T-helper 17 cell (primary cell): ENCODE data around the gene DOCK9. TPM values are rescaled to one million over a fixed set of nuclear protein-coding genes. Genes with fewer than 3 reads are reported as not detected.

Experiments
- ATAC-seq: fragments of 150-1000 bp; cut with Tn5 transposase; 2 replicates; pipeline ENCODE4 v1.10.0; 2021; ENCODE audit warnings: mild to moderate bottlenecking, moderate library complexity
- DNase-seq, 3 donors: peaks; one replicate each; pipeline versions ENCODE4 v3.0.0 to v3.0.0-alpha.2; 2020 to 2021
- H3K9me3 ChIP-seq: one replicate; pipeline ENCODE4 v1.7.0; 2013; ENCODE audit warnings: low read length, mild to moderate bottlenecking; ENCODE audit not compliant: control insufficient read depth, poor library complexity, severe bottlenecking
- H3K27ac Mint-ChIP-seq: one replicate; pipeline ENCODE4 v1.8.0; 2022; ENCODE audit warnings: mild to moderate bottlenecking, moderate library complexity, mixed read lengths
- H3K27me3 Mint-ChIP-seq: one replicate; pipeline ENCODE4 v1.8.0; 2022; ENCODE audit warnings: mixed read lengths
- H3K36me3 Mint-ChIP-seq: one replicate; pipeline ENCODE4 v1.8.0; 2022; ENCODE audit warnings: low read depth, mixed read lengths
- H3K4me1 Mint-ChIP-seq: one replicate; pipeline ENCODE4 v1.8.0; 2022; ENCODE audit warnings: mild to moderate bottlenecking, mixed read lengths
- H3K4me3 Mint-ChIP-seq: one replicate; pipeline ENCODE4 v1.8.0; 2022; ENCODE audit warnings: mild to moderate bottlenecking, moderate library complexity, mixed read lengths
- total RNA-seq, 4 donors: library from RNA in 2 of 4; stranded (reverse) in 2 of 4; gene quantifications; one replicate each; pipeline ENCODE4 v1.2.3 and lab custom pipeline; 2022 to 2026

Gene DOCK9
- total RNA-seq, 2 donors from 2014 or later: 95.2 to 119 TPM

DNA sequence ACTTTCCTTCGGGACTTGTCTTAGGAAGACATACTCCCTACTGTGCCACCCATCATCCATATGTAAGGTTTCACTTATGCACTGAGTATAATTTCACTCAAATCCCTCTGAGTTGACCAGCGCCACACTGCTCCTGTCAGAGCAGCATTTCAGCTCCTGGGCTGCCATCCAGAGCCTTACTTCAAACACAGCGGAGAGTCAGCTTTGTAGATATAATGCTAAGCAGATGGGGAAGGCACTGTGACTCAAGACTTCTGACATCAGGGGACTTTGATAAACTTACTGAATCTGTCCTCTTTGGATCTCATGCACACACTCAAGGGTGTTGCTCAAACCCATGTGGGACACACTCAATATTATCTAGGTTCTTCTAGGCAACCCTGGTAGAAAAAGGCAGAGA lies 34.9 kb downstream of the DOCK9 start:
- H3K4me1 Mint-ChIP-seq: peaks cover 32% of the 10 kb centered on the region
- no peak overlapping the region for H3K4me3 Mint-ChIP-seq
- DNase-seq (no peak), ATAC-seq (no peak)
- no peak overlapping the region for H3K27ac Mint-ChIP-seq
- H3K27me3 Mint-ChIP-seq: no peaks in the 10 kb centered on the region
- no peaks in the 10 kb centered on the region for H3K9me3 ChIP-seq
- peaks cover 2% of the 10 kb centered on the region for H3K36me3 Mint-ChIP-seq

DNA sequence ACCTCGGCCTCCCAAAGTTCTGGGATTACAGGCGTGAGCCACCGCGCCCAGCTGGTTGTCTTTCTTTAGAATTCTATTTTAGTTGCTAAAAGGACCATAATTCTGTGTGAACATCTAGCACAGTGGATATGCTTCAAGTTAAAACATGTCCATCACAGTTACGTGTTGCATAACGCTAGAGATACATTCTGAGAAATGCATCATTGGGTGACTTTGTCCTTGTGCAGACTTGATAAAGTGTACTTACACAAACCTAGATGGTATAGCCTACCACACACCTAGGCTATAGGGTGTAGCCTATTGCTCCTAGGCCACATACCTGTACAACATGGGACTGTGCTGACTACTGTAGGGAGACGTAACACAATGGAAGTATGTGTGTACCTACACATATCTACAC lies 35.4 kb downstream of the DOCK9 start:
- Mint-ChIP-seq H3K4me1 (peaks cover 32% of the 10 kb centered on the region), H3K27ac (no peak overlapping the region), H3K4me3 (no peak overlapping the region), H3K36me3 (peaks cover 2% of the 10 kb centered on the region), H3K27me3 (no peaks in the 10 kb centered on the region)
- DNase-seq (no peak), ATAC-seq (no peak)
- H3K9me3 ChIP-seq: no peaks in the 10 kb centered on the region

DNA sequence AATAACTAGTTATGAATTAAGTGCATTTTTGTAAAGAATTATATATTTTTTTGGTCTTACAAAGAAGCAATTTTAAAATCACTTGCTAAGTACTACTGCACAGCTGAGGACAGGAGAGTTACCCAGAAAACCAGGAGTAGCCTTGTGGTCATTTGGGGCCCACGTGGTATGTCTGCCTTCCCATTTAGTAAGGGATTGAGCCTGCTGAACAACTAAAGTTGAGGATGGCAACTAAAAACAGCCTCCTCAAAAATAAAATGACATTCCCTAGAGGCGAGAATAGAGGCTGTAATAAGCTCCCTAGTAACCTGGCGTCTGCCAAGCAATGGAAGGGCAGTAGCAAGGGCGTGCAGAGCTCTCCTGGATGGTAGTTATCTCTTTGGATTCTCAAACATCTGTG lies 36.3 kb downstream of the DOCK9 start:
- H3K36me3 Mint-ChIP-seq: peaks cover 2% of the 10 kb centered on the region
- H3K27me3 Mint-ChIP-seq: no peaks in the 10 kb centered on the region
- peak overlapping the region; percentile 80 for H3K27ac Mint-ChIP-seq
- no peak overlapping the region for H3K4me3 Mint-ChIP-seq
- H3K4me1 Mint-ChIP-seq: peaks cover 27% of the 10 kb centered on the region
- no peak for DNase-seq
- no peak for ATAC-seq
- no peaks in the 10 kb centered on the region for H3K9me3 ChIP-seq

DNA sequence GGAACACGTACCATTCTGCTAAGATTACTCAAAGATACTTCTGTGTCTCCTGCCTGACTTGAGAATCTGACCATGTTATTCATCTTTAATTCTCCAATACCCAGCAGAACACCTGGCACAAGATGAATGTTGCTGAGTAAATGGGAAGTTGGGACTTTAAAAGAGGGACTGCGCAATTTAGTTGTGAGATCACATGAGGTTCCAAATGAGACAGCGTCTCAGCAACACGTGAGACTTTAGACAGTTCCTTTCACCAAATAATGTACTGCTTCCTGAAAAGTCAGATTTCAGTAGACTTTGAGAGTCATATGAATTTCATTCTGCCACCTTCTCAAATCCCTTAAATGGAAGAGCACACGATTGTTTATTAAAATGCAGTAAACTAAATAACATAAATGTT lies 36.7 kb downstream of the DOCK9 start:
- Mint-ChIP-seq H3K4me3 (no peak overlapping the region), H3K27me3 (no peaks in the 10 kb centered on the region), H3K4me1 (peaks cover 24% of the 10 kb centered on the region), H3K27ac (peak overlapping the region; percentile 80), H3K36me3 (peaks cover 2% of the 10 kb centered on the region)
- no peaks in the 10 kb centered on the region for H3K9me3 ChIP-seq
- DNase-seq (no peak), ATAC-seq (no peak)

DNA sequence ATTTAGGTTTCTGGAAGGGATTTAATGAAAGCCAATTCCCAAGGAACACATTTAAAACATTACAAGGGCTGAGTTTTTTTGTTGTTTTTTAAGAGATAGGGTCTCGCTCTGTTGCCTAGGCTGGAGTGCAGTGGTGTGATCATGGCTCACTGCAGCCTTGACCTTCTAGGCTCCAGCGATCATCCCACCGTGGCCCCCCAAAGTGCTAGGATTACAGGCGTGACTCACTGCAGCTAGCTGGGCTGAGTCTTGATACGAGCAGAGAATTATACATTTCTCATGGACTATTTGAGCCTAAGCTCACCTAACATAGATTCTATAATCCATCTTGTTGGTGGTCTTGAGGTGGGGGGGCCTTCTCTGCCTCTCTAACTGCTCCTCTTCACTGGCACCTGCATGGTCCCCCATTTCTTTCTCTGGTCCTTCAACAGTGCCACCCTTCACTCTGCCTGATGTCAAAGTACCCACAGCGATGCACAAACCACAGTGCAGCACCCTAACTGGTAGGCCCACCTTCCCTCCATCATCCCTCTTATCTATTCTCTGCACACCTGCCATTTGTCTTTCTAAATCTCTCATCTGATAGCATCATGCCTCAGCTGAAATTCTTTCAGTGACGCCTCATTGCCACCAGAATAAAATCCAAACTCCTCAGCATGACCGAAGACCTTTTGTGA lies 37.4 kb downstream of the DOCK9 start:
- Mint-ChIP-seq H3K27ac (peak overlapping the region; percentile 80), H3K4me1 (peaks cover 20% of the 10 kb centered on the region), H3K27me3 (no peaks in the 10 kb centered on the region), H3K36me3 (peaks cover 2% of the 10 kb centered on the region), H3K4me3 (no peak overlapping the region)
- DNase-seq: no peak
- ATAC-seq: no peak
- H3K9me3 ChIP-seq: no peaks in the 10 kb centered on the region

DNA sequence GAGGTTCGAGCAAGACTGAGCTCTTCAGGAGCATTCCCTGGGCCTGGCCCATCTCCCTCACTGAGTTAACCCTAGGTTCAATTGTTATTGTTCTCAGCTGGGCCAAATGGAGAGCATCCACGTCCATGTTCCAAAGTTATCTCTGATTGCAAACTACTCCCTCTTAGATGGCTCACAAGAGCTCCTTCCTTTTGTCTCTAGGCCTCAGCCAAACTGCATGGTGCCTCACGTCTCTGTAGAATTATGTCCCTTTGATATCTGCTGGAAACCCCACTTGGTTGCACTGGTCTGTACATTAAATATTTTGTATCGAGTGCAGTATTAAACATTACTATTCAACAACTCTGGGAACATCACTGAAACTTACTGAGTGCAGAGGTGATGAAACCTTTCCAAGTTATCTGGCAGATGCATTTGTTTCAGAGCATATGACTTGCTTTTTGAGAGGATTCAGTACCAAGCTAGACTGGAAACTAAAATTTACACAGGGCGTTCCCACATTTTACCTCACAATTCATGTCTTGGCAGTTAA lies 38.1 kb downstream of the DOCK9 start:
- no peaks in the 10 kb centered on the region for H3K9me3 ChIP-seq
- ATAC-seq (no peak), DNase-seq (no peak)
- no peak overlapping the region for H3K27ac Mint-ChIP-seq
- H3K36me3 Mint-ChIP-seq: no peaks in the 10 kb centered on the region
- no peak overlapping the region for H3K4me3 Mint-ChIP-seq
- no peaks in the 10 kb centered on the region for H3K27me3 Mint-ChIP-seq
- peaks cover 15% of the 10 kb centered on the region for H3K4me1 Mint-ChIP-seq

DNA sequence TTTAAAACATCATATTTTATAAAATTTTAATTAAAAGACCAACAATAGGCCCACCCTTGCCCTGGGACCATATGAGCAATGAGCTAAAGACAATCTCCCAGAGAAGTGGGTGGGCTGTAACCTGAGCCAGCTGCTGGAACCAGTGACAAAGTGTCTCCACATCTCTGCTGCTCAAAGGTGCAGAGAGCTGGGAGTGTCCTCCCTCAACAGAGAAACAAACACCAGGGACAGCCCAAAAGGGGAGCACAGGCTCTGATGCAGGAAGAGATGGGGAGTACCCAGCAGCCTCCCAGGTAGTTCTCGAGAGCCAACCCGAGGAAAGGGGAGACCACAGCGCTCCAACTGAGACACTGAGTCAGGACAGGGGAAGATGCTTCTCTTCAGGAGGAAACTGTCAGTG lies 39.1 kb downstream of the DOCK9 start:
- DNase-seq (no peak), ATAC-seq (no peak)
- no peak overlapping the region for H3K4me3 Mint-ChIP-seq
- H3K4me1 Mint-ChIP-seq: peaks cover 15% of the 10 kb centered on the region
- H3K27me3 Mint-ChIP-seq: no peaks in the 10 kb centered on the region
- no peak overlapping the region for H3K27ac Mint-ChIP-seq
- no peaks in the 10 kb centered on the region for H3K36me3 Mint-ChIP-seq
- no peaks in the 10 kb centered on the region for H3K9me3 ChIP-seq

DNA sequence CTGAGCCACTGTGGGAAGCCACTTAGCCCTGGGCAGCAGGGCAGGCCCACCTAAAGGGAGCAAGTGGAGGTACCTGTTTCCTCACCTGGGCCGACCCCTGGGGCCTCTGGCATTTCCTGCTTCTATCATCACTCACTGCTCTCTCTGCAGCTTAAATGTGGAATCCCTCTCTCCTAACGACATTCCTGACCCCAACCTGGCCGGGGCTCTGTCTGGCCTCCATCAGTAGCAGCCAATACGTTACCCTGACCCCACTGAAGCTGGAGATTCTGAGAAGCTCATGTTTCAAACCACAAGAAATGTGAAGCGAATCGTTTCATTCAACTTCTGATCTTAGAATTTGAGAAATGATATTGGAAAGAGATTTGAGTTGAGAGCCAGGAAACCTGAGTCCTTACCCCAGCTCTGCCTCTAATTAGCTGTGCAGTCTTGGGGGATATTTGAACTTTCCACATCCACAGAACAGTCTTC lies 39.9 kb downstream of the DOCK9 start:
- H3K27me3 Mint-ChIP-seq: no peaks in the 10 kb centered on the region
- H3K4me1 Mint-ChIP-seq: peaks cover 12% of the 10 kb centered on the region
- H3K9me3 ChIP-seq: no peaks in the 10 kb centered on the region
- H3K4me3 Mint-ChIP-seq: no peak overlapping the region
- H3K27ac Mint-ChIP-seq: no peak overlapping the region
- ATAC-seq: no peak
- no peaks in the 10 kb centered on the region for H3K36me3 Mint-ChIP-seq
- DNase-seq: no peak

DNA sequence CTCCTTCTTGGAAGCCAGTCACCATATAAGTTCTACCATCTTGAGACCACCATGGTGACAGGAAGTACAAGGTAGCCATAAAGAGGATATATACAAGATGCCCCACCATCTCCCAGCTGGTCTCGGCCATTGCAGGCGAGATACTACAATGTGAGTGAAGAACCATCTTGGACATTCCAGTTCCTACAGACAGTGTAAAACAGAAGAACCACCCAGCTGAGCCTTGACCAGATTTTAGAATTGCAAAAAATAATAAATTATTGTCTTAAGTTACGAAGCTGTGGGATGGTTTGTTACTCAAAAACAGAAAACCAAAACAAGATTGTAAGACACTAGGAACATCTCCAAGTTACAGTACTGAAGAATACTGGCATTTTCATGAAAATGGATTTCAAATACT lies 43.6 kb downstream of the DOCK9 start:
- ATAC-seq (no peak), DNase-seq (no peak)
- Mint-ChIP-seq H3K4me1 (peaks cover 7% of the 10 kb centered on the region), H3K36me3 (no peaks in the 10 kb centered on the region), H3K4me3 (no peak overlapping the region), H3K27me3 (no peaks in the 10 kb centered on the region), H3K27ac (no peak overlapping the region)
- no peaks in the 10 kb centered on the region for H3K9me3 ChIP-seq

DNA sequence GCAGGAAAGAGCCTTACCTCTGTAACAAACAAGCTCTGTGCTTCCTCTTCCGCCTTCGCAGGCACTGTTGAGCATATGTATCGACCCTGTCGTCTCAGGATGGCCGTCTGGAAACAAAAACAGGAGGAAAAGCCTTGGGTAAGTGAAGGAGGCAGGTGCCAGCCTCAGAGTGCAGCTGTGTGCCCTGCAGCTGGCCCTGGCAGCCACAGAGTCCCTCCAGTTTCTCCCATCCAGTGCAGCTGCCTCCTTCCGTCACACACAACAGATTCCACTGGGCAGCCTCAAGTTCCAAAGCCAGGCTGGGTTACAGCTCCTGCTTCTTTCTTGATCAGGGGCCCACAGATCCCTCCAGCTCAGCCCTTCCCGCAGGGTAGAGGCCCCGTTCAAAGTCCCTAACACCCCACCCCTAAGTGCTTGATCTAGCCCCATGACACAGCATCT lies 47.7 kb downstream of the DOCK9 start:
- no peaks in the 10 kb centered on the region for H3K9me3 ChIP-seq
- Mint-ChIP-seq H3K4me3 (no peak overlapping the region), H3K27ac (peak overlapping the region; percentile 32), H3K27me3 (no peaks in the 10 kb centered on the region), H3K36me3 (peaks cover 3% of the 10 kb centered on the region), H3K4me1 (peaks cover 4% of the 10 kb centered on the region)
- no peak for DNase-seq
- ATAC-seq: no peak

DNA sequence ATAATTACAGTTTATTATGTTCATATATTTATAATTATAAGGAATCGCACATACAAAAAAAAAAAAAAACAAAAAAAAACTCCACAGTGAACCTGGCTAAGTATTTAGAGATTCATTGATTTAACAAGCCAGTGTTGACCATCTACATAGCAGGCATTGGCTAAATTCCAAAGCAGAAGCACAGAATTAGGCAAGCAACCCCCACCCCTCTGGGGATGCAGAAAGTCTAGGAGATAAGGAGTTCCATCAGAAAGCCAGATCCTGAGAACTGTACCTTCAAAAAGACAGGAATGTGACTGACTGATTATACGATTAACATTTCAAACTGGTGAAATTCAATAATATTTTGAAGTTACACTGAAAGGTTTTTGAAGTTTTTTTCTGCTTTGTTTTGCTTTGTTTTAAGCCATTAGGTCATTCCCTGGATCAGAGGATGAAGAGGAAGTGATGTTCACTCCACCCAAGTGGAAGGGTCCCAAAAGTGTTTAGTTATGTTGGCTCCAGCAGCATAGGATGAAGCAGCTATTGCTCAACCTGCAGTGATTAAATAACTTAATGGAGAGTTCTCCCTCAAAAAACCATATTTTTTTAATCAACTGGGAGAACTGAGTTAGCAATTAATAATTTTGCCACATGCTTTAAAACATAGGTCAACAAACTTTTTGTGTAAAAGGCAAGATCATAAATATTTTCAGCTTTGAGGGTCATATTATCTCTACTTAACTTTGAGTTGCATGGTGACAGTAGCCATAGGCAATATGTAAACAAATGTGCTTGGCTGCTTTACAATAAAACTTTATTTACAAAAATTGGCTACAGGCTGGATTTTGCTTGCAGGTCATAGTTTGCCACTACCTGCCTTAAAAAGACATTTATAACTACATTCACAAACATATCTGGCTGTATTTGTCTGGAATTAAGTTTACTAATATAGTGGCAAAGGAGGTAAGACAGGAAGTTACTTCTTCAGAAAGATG lies 49.6 kb downstream of the DOCK9 start:
- no peaks in the 10 kb centered on the region for H3K27me3 Mint-ChIP-seq
- no peak overlapping the region for H3K27ac Mint-ChIP-seq
- H3K4me1 Mint-ChIP-seq: peaks cover 9% of the 10 kb centered on the region
- peaks cover 5% of the 10 kb centered on the region for H3K36me3 Mint-ChIP-seq
- H3K4me3 Mint-ChIP-seq: no peak overlapping the region
- DNase-seq: no peak
- H3K9me3 ChIP-seq: no peaks in the 10 kb centered on the region
- ATAC-seq: no peak

DNA sequence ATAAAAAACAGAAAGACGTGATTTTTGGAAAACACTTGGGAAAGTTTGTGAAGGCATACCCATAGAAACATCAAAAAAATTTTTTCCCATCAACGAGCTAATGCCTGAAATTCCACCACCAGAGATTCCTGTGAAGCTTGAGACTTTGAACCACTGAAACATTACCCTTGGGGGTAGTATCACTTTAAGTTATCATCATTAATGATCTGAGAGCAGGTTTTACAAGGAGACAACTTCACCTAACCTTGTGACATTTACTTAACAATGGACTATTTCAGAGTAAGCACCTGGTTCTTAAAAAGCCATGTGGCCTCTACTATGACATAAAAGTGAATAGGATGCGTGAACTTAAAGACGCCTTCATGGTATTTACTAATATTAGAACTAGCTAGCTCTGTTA lies 51.9 kb downstream of the DOCK9 start:
- no peak for ATAC-seq
- H3K27ac Mint-ChIP-seq: no peak overlapping the region
- no peaks in the 10 kb centered on the region for H3K27me3 Mint-ChIP-seq
- H3K36me3 Mint-ChIP-seq: peaks cover 10% of the 10 kb centered on the region
- H3K4me1 Mint-ChIP-seq: peaks cover 13% of the 10 kb centered on the region
- no peak for DNase-seq
- no peak overlapping the region for H3K4me3 Mint-ChIP-seq
- no peaks in the 10 kb centered on the region for H3K9me3 ChIP-seq

DNA sequence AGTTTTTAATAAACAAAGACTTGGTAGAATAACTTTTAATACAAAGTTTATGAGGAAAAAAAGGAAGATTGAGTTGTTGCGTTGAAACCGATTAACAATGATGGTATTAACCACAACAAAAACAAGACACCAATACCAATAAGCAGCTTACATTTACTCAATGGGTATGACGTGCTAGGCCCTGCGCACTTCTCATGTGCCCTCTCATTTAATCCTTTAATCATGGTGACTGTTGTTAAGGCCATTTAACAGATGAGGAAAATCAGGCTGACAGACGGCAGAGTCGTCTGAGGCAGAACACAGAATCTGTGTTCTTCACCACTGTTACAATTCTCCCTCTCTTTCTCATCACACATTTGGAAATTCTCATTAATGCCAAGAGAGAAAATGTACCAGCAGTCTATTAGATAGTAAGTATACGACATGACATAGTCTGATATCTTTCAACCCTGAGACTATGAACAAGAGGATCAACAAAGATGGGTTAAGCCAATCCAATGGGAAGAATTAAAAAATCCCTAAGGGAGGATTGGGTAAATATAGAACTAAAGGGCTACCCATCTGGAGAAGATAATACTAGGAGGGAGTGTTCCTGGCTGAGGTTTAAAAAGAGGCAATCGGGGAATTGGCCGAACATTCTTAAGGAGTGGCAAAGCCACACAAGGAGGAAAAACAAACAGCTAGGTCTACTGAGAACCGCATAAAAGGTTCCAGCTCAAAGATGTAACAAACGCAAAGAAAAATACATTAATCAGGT lies 54.0 kb downstream of the DOCK9 start:
- Mint-ChIP-seq H3K27me3 (no peaks in the 10 kb centered on the region), H3K4me3 (no peak overlapping the region), H3K4me1 (peaks cover 21% of the 10 kb centered on the region), H3K36me3 (peaks cover 10% of the 10 kb centered on the region), H3K27ac (no peak overlapping the region)
- DNase-seq (no peak), ATAC-seq (no peak)
- H3K9me3 ChIP-seq: no peaks in the 10 kb centered on the region
